ENCODE data around the gene MAMDC4.
"Not testable (repeated sequence)": the region's sequence is repeated elsewhere in the genome, so short reads cannot be mapped to it uniquely, and the experiment has no call there.

Gene MAMDC4

GRCh38 chr9:136832581-136832980 is 19.6 kb upstream of the MAMDC4 start:
- no peak for TF ChIP-seq MZF1 (tag by site-specific recombination; IDR thresholded peaks at IDR 0.05; ENCODE audit: borderline replicate concordance)
- TF ChIP-seq EGR2 (tag by site-specific recombination; IDR thresholded peaks at IDR 0.05; ENCODE audit: low read depth), result no peak
- TF ChIP-seq, protein P1, sequence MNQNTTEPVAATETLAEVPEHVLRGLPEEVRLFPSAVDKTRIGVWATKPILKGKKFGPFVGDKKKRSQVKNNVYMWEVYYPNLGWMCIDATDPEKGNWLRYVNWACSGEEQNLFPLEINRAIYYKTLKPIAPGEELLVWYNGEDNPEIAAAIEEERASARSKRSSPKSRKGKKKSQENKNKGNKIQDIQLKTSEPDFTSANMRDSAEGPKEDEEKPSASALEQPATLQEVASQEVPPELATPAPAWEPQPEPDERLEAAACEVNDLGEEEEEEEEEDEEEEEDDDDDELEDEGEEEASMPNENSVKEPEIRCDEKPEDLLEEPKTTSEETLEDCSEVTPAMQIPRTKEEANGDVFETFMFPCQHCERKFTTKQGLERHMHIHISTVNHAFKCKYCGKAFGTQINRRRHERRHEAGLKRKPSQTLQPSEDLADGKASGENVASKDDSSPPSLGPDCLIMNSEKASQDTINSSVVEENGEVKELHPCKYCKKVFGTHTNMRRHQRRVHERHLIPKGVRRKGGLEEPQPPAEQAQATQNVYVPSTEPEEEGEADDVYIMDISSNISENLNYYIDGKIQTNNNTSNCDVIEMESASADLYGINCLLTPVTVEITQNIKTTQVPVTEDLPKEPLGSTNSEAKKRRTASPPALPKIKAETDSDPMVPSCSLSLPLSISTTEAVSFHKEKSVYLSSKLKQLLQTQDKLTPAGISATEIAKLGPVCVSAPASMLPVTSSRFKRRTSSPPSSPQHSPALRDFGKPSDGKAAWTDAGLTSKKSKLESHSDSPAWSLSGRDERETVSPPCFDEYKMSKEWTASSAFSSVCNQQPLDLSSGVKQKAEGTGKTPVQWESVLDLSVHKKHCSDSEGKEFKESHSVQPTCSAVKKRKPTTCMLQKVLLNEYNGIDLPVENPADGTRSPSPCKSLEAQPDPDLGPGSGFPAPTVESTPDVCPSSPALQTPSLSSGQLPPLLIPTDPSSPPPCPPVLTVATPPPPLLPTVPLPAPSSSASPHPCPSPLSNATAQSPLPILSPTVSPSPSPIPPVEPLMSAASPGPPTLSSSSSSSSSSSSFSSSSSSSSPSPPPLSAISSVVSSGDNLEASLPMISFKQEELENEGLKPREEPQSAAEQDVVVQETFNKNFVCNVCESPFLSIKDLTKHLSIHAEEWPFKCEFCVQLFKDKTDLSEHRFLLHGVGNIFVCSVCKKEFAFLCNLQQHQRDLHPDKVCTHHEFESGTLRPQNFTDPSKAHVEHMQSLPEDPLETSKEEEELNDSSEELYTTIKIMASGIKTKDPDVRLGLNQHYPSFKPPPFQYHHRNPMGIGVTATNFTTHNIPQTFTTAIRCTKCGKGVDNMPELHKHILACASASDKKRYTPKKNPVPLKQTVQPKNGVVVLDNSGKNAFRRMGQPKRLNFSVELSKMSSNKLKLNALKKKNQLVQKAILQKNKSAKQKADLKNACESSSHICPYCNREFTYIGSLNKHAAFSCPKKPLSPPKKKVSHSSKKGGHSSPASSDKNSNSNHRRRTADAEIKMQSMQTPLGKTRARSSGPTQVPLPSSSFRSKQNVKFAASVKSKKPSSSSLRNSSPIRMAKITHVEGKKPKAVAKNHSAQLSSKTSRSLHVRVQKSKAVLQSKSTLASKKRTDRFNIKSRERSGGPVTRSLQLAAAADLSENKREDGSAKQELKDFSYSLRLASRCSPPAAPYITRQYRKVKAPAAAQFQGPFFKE (tag by site-specific recombination; IDR thresholded peaks at IDR 0.05; ENCODE audit: borderline replicate concordance), result no peak
- TF ChIP-seq ZNF391 (tag by site-specific recombination; IDR thresholded peaks at IDR 0.05; ENCODE audit: borderline replicate concordance, low read depth), result no peak
- TF ChIP-seq ZBTB8A (tag by site-specific recombination; IDR thresholded peaks at IDR 0.05), result no peak
- H3K9me3 ChIP-seq (ENCODE audit: control insufficient read depth, insufficient read depth, low read depth, low read length), result no peaks in the 10 kb centered on the region
- ChIA-PET CTCF (interaction anchor here (0.6 to 1.7 kb wide), 4 partner anchors 10 to 94 kb away, joined by 3 to 11 read pairs (median 4); partner anchors contain the start of gene AJM1), POLR2A (no interaction called here)
- H3K36me3 ChIP-seq (ENCODE audit: control insufficient read depth in 2 of 2, insufficient read depth in 1 of 2, low read length in 2 of 2), result peaks cover 0 to 68% of the 10 kb centered on the region in 2 experiments; a peak in 2 of 3 replicates
- no peak overlapping the region for H3K4me3 ChIP-seq (ENCODE audit: low read depth, low read length)
- H3K4me1 ChIP-seq (ENCODE audit: control insufficient read depth, insufficient read depth, low read length), result no peaks in the 10 kb centered on the region
- no peak overlapping the region for H3K27ac ChIP-seq (ENCODE audit: extremely low read depth, low read depth, low read length)

DNA sequence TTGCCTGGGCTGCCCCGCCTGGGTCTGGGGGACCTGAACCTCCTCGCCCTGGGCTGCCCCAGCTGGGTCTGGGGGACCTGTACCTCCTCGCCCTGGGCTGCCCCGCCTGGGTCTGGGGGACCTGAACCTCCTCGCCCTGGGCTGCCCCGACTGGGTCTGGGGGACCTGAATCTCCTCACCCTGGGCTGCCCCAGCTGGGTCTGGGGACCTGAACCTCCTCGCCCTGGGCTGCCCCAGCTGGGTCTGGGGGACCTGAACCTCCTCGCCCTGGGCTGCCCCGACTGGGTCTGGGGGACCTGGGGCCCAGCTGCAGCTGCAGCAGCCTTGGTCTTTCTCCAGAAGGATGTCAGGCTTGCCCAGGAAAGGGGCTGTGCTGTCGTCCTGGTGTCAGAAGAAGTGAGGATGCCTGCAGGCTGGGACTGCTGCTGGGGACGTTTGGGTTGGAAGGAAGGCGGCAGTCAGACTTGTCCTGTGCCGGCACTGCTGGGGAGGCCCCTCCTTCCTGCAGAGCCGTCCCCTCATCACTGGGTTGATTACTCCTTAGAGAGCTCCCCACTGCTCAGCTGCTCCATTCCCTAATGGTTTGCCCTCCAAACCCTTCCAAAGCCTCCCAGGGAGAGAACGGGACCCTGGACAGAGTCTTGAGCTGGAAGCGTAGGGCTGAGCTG is 18.6 kb upstream of the MAMDC4 start:
- CTCF ChIA-PET, result interaction anchor here (0.6 to 1.1 kb wide), 4 partner anchors 9 to 45 kb away, joined by 3 to 4 read pairs (median 3); partner anchors contain the start of gene AJM1
- TF ChIP-seq ZNF600 (tag by site-specific recombination; IDR thresholded peaks at IDR 0.05) (peak; percentile 89), ZNF394 (tag by site-specific recombination; IDR thresholded peaks at IDR 0.05; ENCODE audit: borderline replicate concordance) (peak; percentile 53; the same call in 1 of the 2 replicates), ZIC2 (tag by site-specific recombination; IDR thresholded peaks at IDR 0.05) (peak; percentile 34), GLIS1 (tag by site-specific recombination; IDR thresholded peaks at IDR 0.05) (peak; percentile 31; the same call in 1 of the 2 replicates)
- TF ChIP-seq, protein P2, sequence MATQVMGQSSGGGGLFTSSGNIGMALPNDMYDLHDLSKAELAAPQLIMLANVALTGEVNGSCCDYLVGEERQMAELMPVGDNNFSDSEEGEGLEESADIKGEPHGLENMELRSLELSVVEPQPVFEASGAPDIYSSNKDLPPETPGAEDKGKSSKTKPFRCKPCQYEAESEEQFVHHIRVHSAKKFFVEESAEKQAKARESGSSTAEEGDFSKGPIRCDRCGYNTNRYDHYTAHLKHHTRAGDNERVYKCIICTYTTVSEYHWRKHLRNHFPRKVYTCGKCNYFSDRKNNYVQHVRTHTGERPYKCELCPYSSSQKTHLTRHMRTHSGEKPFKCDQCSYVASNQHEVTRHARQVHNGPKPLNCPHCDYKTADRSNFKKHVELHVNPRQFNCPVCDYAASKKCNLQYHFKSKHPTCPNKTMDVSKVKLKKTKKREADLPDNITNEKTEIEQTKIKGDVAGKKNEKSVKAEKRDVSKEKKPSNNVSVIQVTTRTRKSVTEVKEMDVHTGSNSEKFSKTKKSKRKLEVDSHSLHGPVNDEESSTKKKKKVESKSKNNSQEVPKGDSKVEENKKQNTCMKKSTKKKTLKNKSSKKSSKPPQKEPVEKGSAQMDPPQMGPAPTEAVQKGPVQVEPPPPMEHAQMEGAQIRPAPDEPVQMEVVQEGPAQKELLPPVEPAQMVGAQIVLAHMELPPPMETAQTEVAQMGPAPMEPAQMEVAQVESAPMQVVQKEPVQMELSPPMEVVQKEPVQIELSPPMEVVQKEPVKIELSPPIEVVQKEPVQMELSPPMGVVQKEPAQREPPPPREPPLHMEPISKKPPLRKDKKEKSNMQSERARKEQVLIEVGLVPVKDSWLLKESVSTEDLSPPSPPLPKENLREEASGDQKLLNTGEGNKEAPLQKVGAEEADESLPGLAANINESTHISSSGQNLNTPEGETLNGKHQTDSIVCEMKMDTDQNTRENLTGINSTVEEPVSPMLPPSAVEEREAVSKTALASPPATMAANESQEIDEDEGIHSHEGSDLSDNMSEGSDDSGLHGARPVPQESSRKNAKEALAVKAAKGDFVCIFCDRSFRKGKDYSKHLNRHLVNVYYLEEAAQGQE (tag by site-specific recombination; IDR thresholded peaks at IDR 0.05), result peak; percentile 75
- POLR2A ChIA-PET, result interaction anchor here (1.4 kb wide), 1 partner anchor 25 kb away, joined by 3 read pairs; no protein-coding TSS in a partner anchor
- not testable (repeated sequence) for H3K27ac ChIP-seq (ENCODE audit: extremely low read depth, low read depth, low read length); H3K9me3 ChIP-seq (ENCODE audit: control insufficient read depth, insufficient read depth, low read depth, low read length); H3K4me1 ChIP-seq (ENCODE audit: control insufficient read depth, insufficient read depth, low read length); H3K4me3 ChIP-seq (ENCODE audit: low read depth, low read length)
- H3K36me3 ChIP-seq (ENCODE audit: control insufficient read depth in 2 of 2, insufficient read depth in 1 of 2, low read length in 2 of 2), result peaks cover 0 to 67% of the 10 kb centered on the region in 2 experiments; a peak in 2 of 3 replicates
